IMR-90 (cell line): Measurements from ENCODE around the gene STRN. TPM values are rescaled to one million over a fixed set of nuclear protein-coding genes. Genes with fewer than 3 reads are reported as not detected.

ENCODE experiments used
- ATAC-seq: fragments of 200-7000 bp; cut with Tn5 transposase; 2 replicates; pipeline ENCODE4 v1.9.1; 2020; ENCODE audit warnings: low read depth, mild to moderate bottlenecking, moderate library complexity
- BruUV-seq: library from RNA; stranded (reverse); fragments of 400-500 nt; replicated peaks from 2 replicates; lab custom pipeline; 2021; lab: Mats Ljungman, UMichigan
- CTCF ChIA-PET: fragments of 300-600 bp; formaldehyde crosslinking; extraction: SDS; loops from one replicate; lab custom pipeline; 2021; ENCODE audit warnings: antibody characterized with exemption; lab: Yijun Ruan, JAX
- POLR2A ChIA-PET: fragments of 300-600 bp; sonication (Branson Sonifier 250); formaldehyde crosslinking; loops from one replicate; lab custom pipeline; 2022; ENCODE audit warnings: antibody characterized with exemption; ENCODE audit not compliant: unreplicated experiment; lab: Charles Lee
- DNase-seq: peaks from one replicate; pipeline ENCODE4 v3.0.0; 2013
- H2AFZ ChIP-seq: replicated peaks from 2 replicates; pipeline ENCODE3; 2013; ENCODE audit warnings: low read length, mild to moderate bottlenecking; ENCODE audit not compliant: poor library complexity
- H2AK5ac ChIP-seq: 2 replicates; pipeline ENCODE4 v1.6.1; 2013; ENCODE audit warnings: low read depth, low read length, inconsistent platforms
- H2AK9ac ChIP-seq: replicated peaks from 2 replicates; pipeline ENCODE3; 2013; ENCODE audit warnings: mild to moderate bottlenecking, low read depth, low read length, moderate library complexity; ENCODE audit not compliant: poor library complexity
- H2BK120ac ChIP-seq: 2 replicates; pipeline ENCODE4 v1.6.1; 2013; ENCODE audit warnings: low read depth, low read length, inconsistent platforms
- H2BK15ac ChIP-seq: 3 replicates; pipeline ENCODE4 v1.6.1; 2013; ENCODE audit warnings: low read depth, low read length, inconsistent platforms
- H2BK20ac ChIP-seq: 2 replicates; pipeline ENCODE4 v1.6.1; 2013; ENCODE audit warnings: low read depth, mild to moderate bottlenecking, inconsistent platforms, low read length, moderate library complexity
- H2BK5ac ChIP-seq: 2 replicates; pipeline ENCODE4 v1.6.1; 2013; ENCODE audit warnings: mild to moderate bottlenecking, low read depth, low read length, inconsistent platforms; ENCODE audit not compliant: poor library complexity, severe bottlenecking
- H3K14ac ChIP-seq: replicated peaks from 2 replicates; pipeline ENCODE4 v1.6.1; 2013; ENCODE audit warnings: low read depth, low read length, inconsistent platforms
- H3K18ac ChIP-seq: 2 replicates; pipeline ENCODE4 v1.6.1; 2013; ENCODE audit warnings: low read depth, low read length, control low read depth
- H3K23ac ChIP-seq: 2 replicates; pipeline ENCODE4 v1.6.1; 2013; ENCODE audit warnings: low read depth, low read length, inconsistent platforms
- H3K27ac ChIP-seq: 2 replicates; pipeline ENCODE4 v1.5.1; 2013; ENCODE audit warnings: mild to moderate bottlenecking, control low read depth, low read length; ENCODE audit not compliant: insufficient read depth
- H3K27me3 ChIP-seq: 2 replicates; pipeline ENCODE4 v1.6.1; 2013; ENCODE audit warnings: low read length; ENCODE audit not compliant: control insufficient read depth, insufficient read depth
- H3K36me3 ChIP-seq: 2 replicates; pipeline ENCODE4 v1.6.1; 2013; ENCODE audit warnings: low read length, mixed read lengths; ENCODE audit not compliant: control insufficient read depth, insufficient read depth
- H3K4ac ChIP-seq: 2 replicates; pipeline ENCODE4 v1.6.1; 2013; ENCODE audit warnings: low read depth, low read length, inconsistent platforms
- H3K4me1 ChIP-seq: 2 replicates; pipeline ENCODE4 v1.6.1; 2013; ENCODE audit warnings: low read length, mixed read lengths; ENCODE audit not compliant: control insufficient read depth, insufficient read depth
- H3K4me2 ChIP-seq: 2 replicates; pipeline ENCODE4 v1.6.1; 2013; ENCODE audit warnings: low read depth, mild to moderate bottlenecking, control low read depth, low read length, moderate library complexity
- H3K4me3 ChIP-seq: 2 replicates; pipeline ENCODE4 v1.5.1; 2013; ENCODE audit warnings: low read depth, mild to moderate bottlenecking, control low read depth, low read length, moderate library complexity; ENCODE audit not compliant: insufficient read depth
- H3K56ac ChIP-seq: 2 replicates; pipeline ENCODE4 v1.6.1; 2013; ENCODE audit warnings: low read length, inconsistent platforms; ENCODE audit not compliant: insufficient read depth; ENCODE audit errors: extremely low read depth
- H3K79me1 ChIP-seq, 2 experiments: 2 replicates each; pipeline ENCODE4 v1.6.1; 2013; ENCODE audit warnings: low read length in 2 of 2, inconsistent platforms in 1 of 2, low read depth in 1 of 2
- H3K9ac ChIP-seq: 2 replicates; pipeline ENCODE4 v1.6.1; 2013; ENCODE audit warnings: low read depth, low read length, control low read depth
- H3K9me1 ChIP-seq: 2 replicates; pipeline ENCODE4 v1.6.1; 2013; ENCODE audit warnings: low read length, inconsistent platforms; ENCODE audit not compliant: insufficient read depth
- H3K9me3 ChIP-seq: 2 replicates; pipeline ENCODE4 v1.6.1; 2013; ENCODE audit warnings: low read length; ENCODE audit not compliant: control insufficient read depth, insufficient read depth
- H4K20me1 ChIP-seq: 2 replicates; pipeline ENCODE4 v1.6.1; 2013; ENCODE audit warnings: low read length, inconsistent platforms; ENCODE audit not compliant: insufficient read depth
- H4K5ac ChIP-seq: 2 replicates; pipeline ENCODE4 v1.6.1; 2013; ENCODE audit warnings: mild to moderate bottlenecking, low read depth, low read length, control low read depth
- H4K8ac ChIP-seq, 2 experiments: 2 replicates each; pipeline ENCODE4 v1.6.1; 2013; ENCODE audit warnings: low read depth in 2 of 2, low read length in 2 of 2, control low read depth in 1 of 2, inconsistent platforms in 1 of 2
- H4K91ac ChIP-seq: 2 replicates; pipeline ENCODE4 v1.6.1; 2013; ENCODE audit warnings: low read depth, low read length, inconsistent platforms; ENCODE audit not compliant: insufficient read depth
- BHLHE40 ChIP-seq: fragments of 150-350 bp; IDR thresholded peaks from 2 replicates; pipeline ENCODE4 v1.6.1; 2016; ENCODE audit warnings: mild to moderate bottlenecking, low read depth, low read length
- CEBPB ChIP-seq: IDR thresholded peaks from 2 replicates; pipeline ENCODE4 v1.6.1; 2012; ENCODE audit warnings: low read depth, low read length, improper control_type of control experiment
- CHD1 ChIP-seq: IDR thresholded peaks from 2 replicates; pipeline ENCODE4 v1.6.1; 2012; ENCODE audit warnings: low read depth, low read length, improper control_type of control experiment
- FOS ChIP-seq: fragments of 150-350 bp; IDR thresholded peaks from 2 replicates; pipeline ENCODE4 v1.6.1; 2016; ENCODE audit warnings: low read depth, low read length
- MAFK ChIP-seq: IDR thresholded peaks from 2 replicates; pipeline ENCODE4 v1.6.1; 2012; ENCODE audit warnings: low read depth, low read length, improper control_type of control experiment
- MAZ ChIP-seq: IDR thresholded peaks from 2 replicates; pipeline ENCODE4 v1.6.1; 2012; ENCODE audit warnings: low read depth, mild to moderate bottlenecking, low read length, improper control_type of control experiment, moderate library complexity, borderline replicate concordance
- MXI1 ChIP-seq: IDR thresholded peaks from 2 replicates; pipeline ENCODE4 v1.6.1; 2012; ENCODE audit warnings: low read depth, mild to moderate bottlenecking, low read length, moderate library complexity, borderline replicate concordance
- NFE2L2 ChIP-seq: fragments of 150-350 bp; IDR thresholded peaks from 2 replicates; pipeline ENCODE4 v1.6.1; 2016; ENCODE audit warnings: low read depth, mild to moderate bottlenecking, low read length
- POLR2A ChIP-seq: IDR thresholded peaks from 2 replicates; pipeline ENCODE4 v1.6.1; 2012; ENCODE audit warnings: mild to moderate bottlenecking, low read depth, low read length
- RAD21 ChIP-seq: IDR thresholded peaks from 2 replicates; pipeline ENCODE4 v1.6.1; 2012; ENCODE audit warnings: low read length, improper control_type of control experiment
- RCOR1 ChIP-seq: IDR thresholded peaks from 2 replicates; pipeline ENCODE4 v1.6.1; 2012; ENCODE audit warnings: mild to moderate bottlenecking, low read length, improper control_type of control experiment; ENCODE audit not compliant: insufficient replicate concordance
- RFX5 ChIP-seq: IDR thresholded peaks from 2 replicates; pipeline ENCODE4 v1.8.0; 2012; ENCODE audit warnings: low read depth, mild to moderate bottlenecking, low read length, moderate library complexity
- SMC3 ChIP-seq: fragments of 150-350 bp; IDR thresholded peaks from 2 replicates; pipeline ENCODE4 v1.6.1; 2016; ENCODE audit warnings: low read depth, mild to moderate bottlenecking, antibody characterized with exemption, low read length, moderate library complexity
- dilution Hi-C: fragments of 300-500 bp; cut with HindIII; formaldehyde crosslinking; loops from one replicate; pipeline ENCODE4 v1.14.3; 2018; ENCODE audit warnings: low sequenced_read_pairs; ENCODE audit not compliant: unreplicated experiment
- in situ Hi-C: fragments of 300-500 bp; cut with MboI; formaldehyde crosslinking; loops from 3 replicates; pipeline ENCODE4 v1.14.3; 2019; ENCODE audit warnings: low sequenced_read_pairs, inconsistent platforms, mixed read lengths
- intact Hi-C: fragments of 100-400 bp; cut with micrococcal nuclease; formaldehyde crosslinking; loops from 2 replicates; pipeline ENCODE4 v1.10.0; 2022
- polyA plus RNA-seq, 3 experiments: library from polyadenylated mRNA; depleted of rRNA; stranded (reverse); fragments of >200 nt; gene quantifications; 2 replicates each; pipeline ENCODE4 v1.2.3, GENCODE V29; 2012; ENCODE audit warnings: low replicate concordance in 1 of 3
- total RNA-seq: library from RNA; depleted of rRNA; stranded (reverse); fragments of >200 nt; gene quantifications from 2 replicates; pipeline ENCODE4 v1.2.3, GENCODE V29; 2012
- TF ChIP-seq, protein P1 (sequence below): fragments of 150-350 bp; IDR thresholded peaks from 2 replicates; pipeline ENCODE4 v1.6.1; 2016; ENCODE audit warnings: low read depth, mild to moderate bottlenecking, low read length, moderate library complexity, borderline replicate concordance
- TF ChIP-seq, protein P2 (sequence below): fragments of 150-350 bp; IDR thresholded peaks from 2 replicates; pipeline ENCODE4 v1.6.1; 2017; ENCODE audit warnings: mild to moderate bottlenecking, antibody characterized with exemption, low read length, low read depth

The STRN gene
- total and polyA plus RNA-seq, 2 of the 4 experiments (the other 2 are of a cell fraction) = 5.1 to 23.3 TPM

DNA sequence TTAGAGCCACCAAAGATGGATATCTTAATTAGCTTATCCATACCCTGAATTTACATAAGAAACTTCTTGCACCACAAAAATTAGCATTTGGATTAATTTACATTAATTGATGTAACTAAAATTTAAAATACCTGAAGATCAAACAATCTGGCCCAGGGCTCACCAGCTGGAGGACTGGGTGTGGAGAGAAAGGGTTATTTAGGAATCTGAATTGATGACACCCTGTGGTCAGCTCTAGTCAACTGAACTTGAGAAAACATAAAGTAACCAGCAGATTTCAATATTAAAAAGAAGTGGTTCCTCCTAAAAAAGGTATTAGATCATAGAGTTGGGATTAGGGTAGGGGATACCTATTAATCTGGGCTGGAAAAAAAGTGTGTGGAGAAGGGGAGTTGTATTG, 122.5 kb downstream of the STRN start:
- Histone ChIP-seq H3K14ac (no peak overlapping the region), H4K20me1 (no peaks in the 10 kb centered on the region), H3K9ac (no peak overlapping the region), H3K9me3 (no peaks in the 10 kb centered on the region), H3K4ac (no peak overlapping the region), H3K4me2 (no peak overlapping the region), H3K27ac (no peak overlapping the region), H2AK9ac (no peak overlapping the region), H2BK5ac (no peak overlapping the region), H3K4me3 (no peak overlapping the region), H2BK120ac (no peak overlapping the region), H2BK15ac (no peak overlapping the region), H4K8ac (no peak overlapping the region), H3K56ac (no peak overlapping the region), H3K79me1 (no peaks in the 10 kb centered on the region), H2BK20ac (no peak overlapping the region), H3K4me1 (no peaks in the 10 kb centered on the region), H4K5ac (no peak overlapping the region), H2AK5ac (no peak overlapping the region), H3K23ac (no peak overlapping the region), H4K91ac (no peak overlapping the region), H3K18ac (no peak overlapping the region), H3K36me3 (no peaks in the 10 kb centered on the region), H3K27me3 (no peaks in the 10 kb centered on the region), H2AFZ (no peak overlapping the region), H3K9me1 (no peaks in the 10 kb centered on the region)
- no TSS peak for BruUV-seq
- in situ Hi-C loops = no loop called here
- ChIA-PET CTCF (interaction anchor here (1.1 kb wide), 1 partner anchor 11 kb away, joined by 3 read pairs; no protein-coding TSS in a partner anchor), POLR2A (no interaction called here)
- no peak for ATAC-seq
- dilution Hi-C loops = no loop called here
- DNase-seq = no peak
- no peak for TF ChIP-seq FOS
- no peak for TF ChIP-seq RFX5
- no peak for TF ChIP-seq POLR2A
- TF ChIP-seq MAZ = no peak
- TF ChIP-seq SMC3 = no peak
- TF ChIP-seq NFE2L2 = no peak
- TF ChIP-seq, protein P1, sequence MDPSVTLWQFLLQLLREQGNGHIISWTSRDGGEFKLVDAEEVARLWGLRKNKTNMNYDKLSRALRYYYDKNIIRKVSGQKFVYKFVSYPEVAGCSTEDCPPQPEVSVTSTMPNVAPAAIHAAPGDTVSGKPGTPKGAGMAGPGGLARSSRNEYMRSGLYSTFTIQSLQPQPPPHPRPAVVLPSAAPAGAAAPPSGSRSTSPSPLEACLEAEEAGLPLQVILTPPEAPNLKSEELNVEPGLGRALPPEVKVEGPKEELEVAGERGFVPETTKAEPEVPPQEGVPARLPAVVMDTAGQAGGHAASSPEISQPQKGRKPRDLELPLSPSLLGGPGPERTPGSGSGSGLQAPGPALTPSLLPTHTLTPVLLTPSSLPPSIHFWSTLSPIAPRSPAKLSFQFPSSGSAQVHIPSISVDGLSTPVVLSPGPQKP = no peak
- TF ChIP-seq, protein P2, sequence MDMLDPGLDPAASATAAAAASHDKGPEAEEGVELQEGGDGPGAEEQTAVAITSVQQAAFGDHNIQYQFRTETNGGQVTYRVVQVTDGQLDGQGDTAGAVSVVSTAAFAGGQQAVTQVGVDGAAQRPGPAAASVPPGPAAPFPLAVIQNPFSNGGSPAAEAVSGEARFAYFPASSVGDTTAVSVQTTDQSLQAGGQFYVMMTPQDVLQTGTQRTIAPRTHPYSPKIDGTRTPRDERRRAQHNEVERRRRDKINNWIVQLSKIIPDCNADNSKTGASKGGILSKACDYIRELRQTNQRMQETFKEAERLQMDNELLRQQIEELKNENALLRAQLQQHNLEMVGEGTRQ = no peak
- TF ChIP-seq BHLHE40 = no peak
- no peak for TF ChIP-seq CHD1
- no peak for TF ChIP-seq RCOR1
- TF ChIP-seq MXI1 = no peak
- no peak for TF ChIP-seq RAD21
- TF ChIP-seq MAFK = no peak
- no peak for TF ChIP-seq CEBPB
- intact Hi-C loops = no loop called here
